Measurements from ENCODE around the gene LRRK1.

The LRRK1 gene

DNA sequence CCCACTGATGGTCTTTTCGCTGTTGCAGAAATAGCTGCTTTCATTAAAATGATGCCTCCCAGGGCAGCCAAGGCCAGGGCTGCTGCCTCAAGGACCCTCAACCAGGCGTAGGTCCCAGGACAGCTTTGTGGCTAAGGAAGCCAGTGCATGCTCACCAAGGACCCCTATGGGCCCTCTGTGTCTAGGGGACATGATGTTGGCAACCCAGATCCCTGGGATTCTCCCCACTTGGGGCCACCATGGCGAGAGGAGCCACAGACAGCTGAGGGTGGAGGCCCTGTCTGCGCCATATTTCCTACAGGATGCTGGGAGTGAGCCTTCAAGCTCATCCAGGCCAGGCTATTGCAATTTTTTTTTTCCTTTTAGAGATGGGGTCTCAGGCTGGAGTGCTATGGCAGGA, 195.5 kb downstream of the LRRK1 start:
- H3K14ac ChIP-seq (ENCODE audit: low read length), result no peak overlapping the region
- H3K4me1 ChIP-seq (ENCODE audit: control insufficient read depth in 1 of 2, insufficient read depth in 2 of 2, low read length in 2 of 2), result peaks cover 5 to 11% of the 10 kb centered on the region in 2 experiments
- no peak overlapping the region for H3K4ac ChIP-seq (ENCODE audit: low read depth, low read length)
- H3K23ac ChIP-seq (ENCODE audit: low read length), result no peak overlapping the region
- H3K27ac ChIP-seq (ENCODE audit: low read depth, low read length), result no peak overlapping the region
- no peak overlapping the region for H3K9ac ChIP-seq (ENCODE audit: low read length)
- H4K8ac ChIP-seq (ENCODE audit: low read depth, low read length), result no peak overlapping the region
- no peaks in the 10 kb centered on the region for H3K9me3 ChIP-seq (ENCODE audit: insufficient read depth, low read depth, low read length)
- no CpG with 5 or more reads among the region's 4 CpGs for WGBS (ENCODE audit: extremely low coverage, insufficient coverage, insufficient read length)
- no peak overlapping the region for H2AK5ac ChIP-seq (ENCODE audit: low read length)
- no peak overlapping the region for H2BK12ac ChIP-seq (ENCODE audit: low read length)
- H2AFZ ChIP-seq (ENCODE audit: insufficient read depth, low read length, poor library complexity), result no peak overlapping the region
- H3K79me1 ChIP-seq (ENCODE audit: low read length), result peaks cover 2% of the 10 kb centered on the region
- no peak for DNase-seq
- H2BK120ac ChIP-seq (ENCODE audit: insufficient read depth, low read length, poor library complexity), result no peak overlapping the region
- H3K27me3 ChIP-seq (ENCODE audit: insufficient read depth, low read length), result no peaks in the 10 kb centered on the region
- no peaks in the 10 kb centered on the region for H3K79me2 ChIP-seq (ENCODE audit: control insufficient read depth, insufficient read depth, low read length, poor library complexity)
- H3K4me2 ChIP-seq (ENCODE audit: low read length), result no peak overlapping the region
- H3K4me3 ChIP-seq (ENCODE audit: low read depth, low read length), result no peak overlapping the region
- no peak overlapping the region for H4K12ac ChIP-seq (ENCODE audit: low read depth, low read length)
- H3K18ac ChIP-seq (ENCODE audit: low read length), result no peak overlapping the region
- H2BK5ac ChIP-seq (ENCODE audit: low read depth, low read length, poor library complexity), result no peak overlapping the region
- H4K91ac ChIP-seq (ENCODE audit: low read depth, low read length), result no peak overlapping the region
- no peaks in the 10 kb centered on the region for H3K36me3 ChIP-seq (ENCODE audit: control insufficient read depth in 1 of 2, insufficient read depth in 2 of 2, low read length in 2 of 2)

DNA sequence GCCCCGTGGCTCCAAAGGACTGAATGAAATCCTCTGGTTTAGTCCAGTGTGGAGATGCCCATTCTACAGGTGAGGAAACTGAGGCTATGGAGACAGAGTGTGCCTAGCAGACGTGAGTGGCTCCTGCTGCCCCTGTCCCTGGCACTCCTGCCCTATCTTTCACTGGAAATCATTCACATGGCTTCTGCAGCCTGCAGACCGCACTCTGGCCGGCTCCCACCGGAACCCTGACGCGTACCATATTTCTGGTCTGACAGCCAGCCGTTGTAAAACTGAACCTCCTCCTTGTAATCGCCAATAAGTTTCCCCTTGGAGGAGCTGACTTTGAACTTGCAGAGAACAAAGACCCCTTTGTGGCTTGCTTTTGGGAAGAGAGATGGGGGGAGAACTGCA, 196.2 kb downstream of the LRRK1 start:
- Histone ChIP-seq H3K4me3 (ENCODE audit: low read depth, low read length) (no peak overlapping the region), H3K23ac (ENCODE audit: low read length) (no peak overlapping the region), H3K4me2 (ENCODE audit: low read length) (no peak overlapping the region), H4K8ac (ENCODE audit: low read depth, low read length) (no peak overlapping the region), H3K79me1 (ENCODE audit: low read length) (peaks cover 2% of the 10 kb centered on the region), H3K9me3 (ENCODE audit: insufficient read depth, low read depth, low read length) (no peaks in the 10 kb centered on the region), H3K14ac (ENCODE audit: low read length) (no peak overlapping the region), H3K36me3 (ENCODE audit: control insufficient read depth in 1 of 2, insufficient read depth in 2 of 2, low read length in 2 of 2) (no peaks in the 10 kb centered on the region), H2BK120ac (ENCODE audit: insufficient read depth, low read length, poor library complexity) (no peak overlapping the region), H4K91ac (ENCODE audit: low read depth, low read length) (no peak overlapping the region), H3K27ac (ENCODE audit: low read depth, low read length) (no peak overlapping the region), H2AK5ac (ENCODE audit: low read length) (no peak overlapping the region), H3K18ac (ENCODE audit: low read length) (no peak overlapping the region), H3K27me3 (ENCODE audit: insufficient read depth, low read length) (no peaks in the 10 kb centered on the region), H3K79me2 (ENCODE audit: control insufficient read depth, insufficient read depth, low read length, poor library complexity) (no peaks in the 10 kb centered on the region), H3K4ac (ENCODE audit: low read depth, low read length) (no peak overlapping the region), H2BK12ac (ENCODE audit: low read length) (no peak overlapping the region), H3K9ac (ENCODE audit: low read length) (no peak overlapping the region), H3K4me1 (ENCODE audit: control insufficient read depth in 1 of 2, insufficient read depth in 2 of 2, low read length in 2 of 2) (peaks cover 5 to 11% of the 10 kb centered on the region in 2 experiments), H2BK5ac (ENCODE audit: low read depth, low read length, poor library complexity) (no peak overlapping the region), H2AFZ (ENCODE audit: insufficient read depth, low read length, poor library complexity) (no peak overlapping the region), H4K12ac (ENCODE audit: low read depth, low read length) (no peak overlapping the region)
- DNase-seq, result no peak
- no CpG with 5 or more reads among the region's 9 CpGs for WGBS (ENCODE audit: extremely low coverage, insufficient coverage, insufficient read length)

DNA sequence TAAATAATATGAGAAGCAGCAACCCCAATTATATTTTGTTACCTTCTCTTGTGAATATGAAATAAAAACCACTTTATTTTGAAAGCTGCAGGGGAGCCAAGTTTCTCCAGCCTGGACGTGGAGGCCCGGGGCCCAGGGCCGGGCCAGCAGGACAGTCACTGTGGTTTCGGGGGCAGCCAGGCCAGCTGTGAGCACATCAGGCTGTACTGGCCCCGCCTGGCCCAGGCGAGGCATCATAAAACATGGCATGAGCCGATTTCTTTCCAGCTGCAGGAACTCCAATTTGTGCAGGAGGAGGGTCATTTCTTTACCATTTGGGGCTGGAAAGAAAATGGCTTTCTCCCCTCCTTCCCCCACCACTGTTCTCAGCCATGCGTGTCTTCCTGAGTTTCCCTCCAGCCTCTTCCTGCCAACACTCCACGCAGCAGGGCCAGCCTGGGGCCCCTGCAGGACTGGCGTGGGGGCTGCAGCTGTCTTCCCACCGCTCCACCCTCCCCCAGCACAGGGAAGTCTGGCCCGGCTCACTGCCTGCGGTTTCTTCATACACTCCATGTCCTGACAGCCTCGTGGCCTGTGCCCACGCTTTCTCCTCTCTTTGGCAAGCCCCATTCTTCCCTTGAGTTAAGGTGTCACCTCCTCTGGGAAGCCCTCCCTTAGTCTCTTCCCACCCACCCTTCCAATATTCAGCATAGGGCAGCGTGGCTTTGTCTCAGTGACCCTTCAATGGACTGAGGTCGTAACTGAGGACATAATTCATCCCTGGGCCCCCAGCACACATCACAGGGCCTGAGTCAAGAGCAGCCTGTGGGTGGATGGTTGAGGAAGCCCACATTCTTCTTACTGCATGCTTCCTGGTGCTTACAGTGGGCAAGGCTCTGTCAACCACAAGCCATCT, 196.9 kb downstream of the LRRK1 start:
- Histone ChIP-seq H4K91ac (ENCODE audit: low read depth, low read length) (no peak overlapping the region), H3K23ac (ENCODE audit: low read length) (no peak overlapping the region), H4K8ac (ENCODE audit: low read depth, low read length) (no peak overlapping the region), H3K9ac (ENCODE audit: low read length) (no peak overlapping the region), H2BK120ac (ENCODE audit: insufficient read depth, low read length, poor library complexity) (no peak overlapping the region), H3K4me3 (ENCODE audit: low read depth, low read length) (no peak overlapping the region), H3K14ac (ENCODE audit: low read length) (no peak overlapping the region), H2AFZ (ENCODE audit: insufficient read depth, low read length, poor library complexity) (no peak overlapping the region), H3K18ac (ENCODE audit: low read length) (no peak overlapping the region), H2BK12ac (ENCODE audit: low read length) (no peak overlapping the region), H3K4me1 (ENCODE audit: control insufficient read depth in 1 of 2, insufficient read depth in 2 of 2, low read length in 2 of 2) (peaks cover 5 to 11% of the 10 kb centered on the region in 2 experiments), H2BK5ac (ENCODE audit: low read depth, low read length, poor library complexity) (no peak overlapping the region), H3K4ac (ENCODE audit: low read depth, low read length) (no peak overlapping the region), H3K4me2 (ENCODE audit: low read length) (no peak overlapping the region), H2AK5ac (ENCODE audit: low read length) (no peak overlapping the region), H3K79me1 (ENCODE audit: low read length) (peaks cover 2% of the 10 kb centered on the region), H4K12ac (ENCODE audit: low read depth, low read length) (no peak overlapping the region), H3K27ac (ENCODE audit: low read depth, low read length) (no peak overlapping the region), H3K79me2 (ENCODE audit: control insufficient read depth, insufficient read depth, low read length, poor library complexity) (no peaks in the 10 kb centered on the region), H3K9me3 (ENCODE audit: insufficient read depth, low read depth, low read length) (no peaks in the 10 kb centered on the region), H3K27me3 (ENCODE audit: insufficient read depth, low read length) (no peaks in the 10 kb centered on the region), H3K36me3 (ENCODE audit: control insufficient read depth in 1 of 2, insufficient read depth in 2 of 2, low read length in 2 of 2) (no peaks in the 10 kb centered on the region)
- no CpG with 5 or more reads among the region's 17 CpGs for WGBS (ENCODE audit: extremely low coverage, insufficient coverage, insufficient read length)
- DNase-seq, result no peak

DNA sequence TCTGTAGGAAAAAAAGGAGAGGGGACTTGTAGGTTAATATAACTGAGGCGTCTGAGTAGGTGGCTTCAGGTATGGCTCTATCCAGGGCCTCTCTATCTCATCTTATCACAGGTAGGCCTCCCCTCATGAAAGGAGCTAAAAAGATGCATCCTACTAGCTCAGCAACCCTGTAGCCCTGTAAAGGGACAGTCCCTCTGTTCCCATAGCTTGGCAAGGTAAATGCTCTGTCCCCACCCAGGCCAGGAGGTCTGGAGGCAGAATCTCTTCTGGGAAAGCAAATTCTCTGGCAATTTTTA, 197.5 kb downstream of the LRRK1 start:
- Histone ChIP-seq H3K36me3 (ENCODE audit: control insufficient read depth in 1 of 2, insufficient read depth in 2 of 2, low read length in 2 of 2) (no peaks in the 10 kb centered on the region), H3K18ac (ENCODE audit: low read length) (no peak overlapping the region), H3K9ac (ENCODE audit: low read length) (no peak overlapping the region), H3K79me1 (ENCODE audit: low read length) (peaks cover 2% of the 10 kb centered on the region), H3K23ac (ENCODE audit: low read length) (no peak overlapping the region), H4K12ac (ENCODE audit: low read depth, low read length) (no peak overlapping the region), H3K9me3 (ENCODE audit: insufficient read depth, low read depth, low read length) (no peaks in the 10 kb centered on the region), H4K8ac (ENCODE audit: low read depth, low read length) (no peak overlapping the region), H2AK5ac (ENCODE audit: low read length) (no peak overlapping the region), H3K27me3 (ENCODE audit: insufficient read depth, low read length) (no peaks in the 10 kb centered on the region), H2BK5ac (ENCODE audit: low read depth, low read length, poor library complexity) (no peak overlapping the region), H2BK120ac (ENCODE audit: insufficient read depth, low read length, poor library complexity) (no peak overlapping the region), H3K14ac (ENCODE audit: low read length) (no peak overlapping the region), H3K4me2 (ENCODE audit: low read length) (no peak overlapping the region), H3K79me2 (ENCODE audit: control insufficient read depth, insufficient read depth, low read length, poor library complexity) (peaks cover under 1% of the 10 kb centered on the region), H3K4me3 (ENCODE audit: low read depth, low read length) (no peak overlapping the region), H3K4me1 (ENCODE audit: control insufficient read depth in 1 of 2, insufficient read depth in 2 of 2, low read length in 2 of 2) (peaks cover 5 to 11% of the 10 kb centered on the region in 2 experiments), H2BK12ac (ENCODE audit: low read length) (no peak overlapping the region), H3K4ac (ENCODE audit: low read depth, low read length) (no peak overlapping the region), H3K27ac (ENCODE audit: low read depth, low read length) (no peak overlapping the region), H2AFZ (ENCODE audit: insufficient read depth, low read length, poor library complexity) (no peak overlapping the region), H4K91ac (ENCODE audit: low read depth, low read length) (no peak overlapping the region)
- DNase-seq, result no peak
- WGBS (ENCODE audit: extremely low coverage, insufficient coverage, insufficient read length), result no CpG with 5 or more reads among the region's 1 CpG

All from trophoblast cell (in vitro differentiated cells and primary cell).